Vagina (tissue), 2 donors: Measurements from ENCODE around the gene KLHL25.

Source experiments
- POLR2A ChIP-seq, 2 donors: fragments of 450-650 bp; IDR thresholded peaks; one replicate each; pipeline ENCODE4 v1.6.1; 2017; ENCODE audit warnings: antibody characterized with exemption in 2 of 2, mild to moderate bottlenecking in 2 of 2, moderate library complexity in 2 of 2
- POLR2AphosphoS5 ChIP-seq, 2 donors: sonication (generic); formaldehyde crosslinking; IDR thresholded peaks; one replicate each; pipeline ENCODE4 v1.9.0; 2017; ENCODE audit warnings: antibody characterized with exemption in 2 of 2, mild to moderate bottlenecking in 2 of 2, low read depth in 1 of 2; ENCODE audit not compliant: insufficient read depth in 1 of 2
- TF ChIP-seq, protein P1 (sequence below), 3 experiments: fragments of 450-650 bp in 2 of 3; fragments of 200-600 bp in 1 of 3; sonication (generic) in 1 of 3; IDR thresholded peaks; one replicate each; pipeline ENCODE4 v1.5.1; 2017 to 2019; ENCODE audit warnings: antibody characterized with exemption in 3 of 3, mild to moderate bottlenecking in 2 of 3, moderate library complexity in 2 of 3

DNA sequence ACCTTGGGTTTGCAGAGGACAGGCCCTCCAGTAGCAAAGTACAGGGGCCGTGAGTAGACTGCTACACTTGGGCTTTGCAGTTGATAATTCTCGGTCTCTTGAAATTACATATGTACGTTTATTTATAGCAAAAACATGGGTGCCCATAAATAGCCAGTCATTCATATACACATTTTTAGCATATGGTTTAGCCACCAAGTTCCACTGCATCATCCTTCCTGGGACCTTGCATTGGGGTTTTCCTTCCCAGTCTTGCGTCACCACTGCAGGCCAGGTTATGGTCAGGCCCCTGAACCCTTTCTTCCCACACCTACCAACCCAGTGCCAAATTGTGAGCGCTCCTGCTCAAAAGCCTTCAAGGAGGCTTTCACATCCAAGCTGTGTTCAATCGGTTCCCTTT is 12.7 kb downstream of the KLHL25 start:
- TF ChIP-seq, protein P1, sequence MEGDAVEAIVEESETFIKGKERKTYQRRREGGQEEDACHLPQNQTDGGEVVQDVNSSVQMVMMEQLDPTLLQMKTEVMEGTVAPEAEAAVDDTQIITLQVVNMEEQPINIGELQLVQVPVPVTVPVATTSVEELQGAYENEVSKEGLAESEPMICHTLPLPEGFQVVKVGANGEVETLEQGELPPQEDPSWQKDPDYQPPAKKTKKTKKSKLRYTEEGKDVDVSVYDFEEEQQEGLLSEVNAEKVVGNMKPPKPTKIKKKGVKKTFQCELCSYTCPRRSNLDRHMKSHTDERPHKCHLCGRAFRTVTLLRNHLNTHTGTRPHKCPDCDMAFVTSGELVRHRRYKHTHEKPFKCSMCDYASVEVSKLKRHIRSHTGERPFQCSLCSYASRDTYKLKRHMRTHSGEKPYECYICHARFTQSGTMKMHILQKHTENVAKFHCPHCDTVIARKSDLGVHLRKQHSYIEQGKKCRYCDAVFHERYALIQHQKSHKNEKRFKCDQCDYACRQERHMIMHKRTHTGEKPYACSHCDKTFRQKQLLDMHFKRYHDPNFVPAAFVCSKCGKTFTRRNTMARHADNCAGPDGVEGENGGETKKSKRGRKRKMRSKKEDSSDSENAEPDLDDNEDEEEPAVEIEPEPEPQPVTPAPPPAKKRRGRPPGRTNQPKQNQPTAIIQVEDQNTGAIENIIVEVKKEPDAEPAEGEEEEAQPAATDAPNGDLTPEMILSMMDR (IDR thresholded peaks at IDR 0.05): no peak
- TF ChIP-seq POLR2A (IDR thresholded peaks at IDR 0.05): no peak
- no peak for TF ChIP-seq POLR2AphosphoS5 (IDR thresholded peaks at IDR 0.05; ENCODE audit: insufficient read depth in 1 of 2, low read depth in 1 of 2)
